ENCODE results near the gene OSBPL10.

OSBPL10 gene

DNA sequence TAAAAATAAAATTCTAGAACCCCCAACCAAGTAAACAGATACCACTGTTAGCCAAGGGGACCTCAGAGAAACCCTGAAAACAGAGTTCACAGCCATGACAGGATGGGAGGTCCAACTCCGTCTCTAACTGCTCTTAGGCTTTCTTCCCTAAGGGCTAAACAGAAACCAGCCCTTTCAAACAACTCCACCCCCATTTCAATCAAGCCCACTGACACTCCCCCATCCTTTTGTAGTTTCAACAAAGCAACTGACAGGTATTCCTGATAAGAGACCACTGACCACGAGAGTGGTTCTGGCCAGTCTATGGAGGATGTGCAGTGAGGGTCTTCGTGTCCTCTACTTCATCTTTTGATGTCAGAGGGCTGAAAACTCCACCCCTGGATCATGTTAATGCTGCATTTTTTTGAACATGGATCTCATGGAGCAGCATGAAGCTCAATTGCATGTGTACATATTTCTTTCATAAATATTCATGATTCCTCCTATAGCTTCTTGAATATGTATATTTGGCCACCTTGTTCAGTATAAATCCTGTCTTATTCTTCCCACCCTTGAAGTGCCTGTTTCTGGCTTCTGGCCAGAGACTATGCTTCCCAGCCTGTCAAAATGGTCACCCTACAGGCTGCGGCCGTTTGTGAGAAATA is 222.6 kb downstream of the OSBPL10 start:
- no peak for TF ChIP-seq SPI1 (IDR thresholded peaks at IDR 0.05; ENCODE audit: low read depth, low read length)
- no peak for TF ChIP-seq POLR2A (IDR thresholded peaks at IDR 0.05; ENCODE audit: low read depth, low read length)
- TF ChIP-seq TAF1 (IDR thresholded peaks at IDR 0.05; ENCODE audit: low read depth, low read length) = no peak
- no peak for TF ChIP-seq POLR2AphosphoS5 (IDR thresholded peaks at IDR 0.05; ENCODE audit: low read depth, low read length)
- TF ChIP-seq PAX5 (IDR thresholded peaks at IDR 0.05; ENCODE audit: insufficient read depth, low read length, severe bottlenecking) = no peak
- TF ChIP-seq POU2F2 (IDR thresholded peaks at IDR 0.05; ENCODE audit: low read depth, low read length) = no peak
- no peak for FAIRE-seq
- DNase-seq (ENCODE audit: insufficient read length, low spot score) = no peak

DNA sequence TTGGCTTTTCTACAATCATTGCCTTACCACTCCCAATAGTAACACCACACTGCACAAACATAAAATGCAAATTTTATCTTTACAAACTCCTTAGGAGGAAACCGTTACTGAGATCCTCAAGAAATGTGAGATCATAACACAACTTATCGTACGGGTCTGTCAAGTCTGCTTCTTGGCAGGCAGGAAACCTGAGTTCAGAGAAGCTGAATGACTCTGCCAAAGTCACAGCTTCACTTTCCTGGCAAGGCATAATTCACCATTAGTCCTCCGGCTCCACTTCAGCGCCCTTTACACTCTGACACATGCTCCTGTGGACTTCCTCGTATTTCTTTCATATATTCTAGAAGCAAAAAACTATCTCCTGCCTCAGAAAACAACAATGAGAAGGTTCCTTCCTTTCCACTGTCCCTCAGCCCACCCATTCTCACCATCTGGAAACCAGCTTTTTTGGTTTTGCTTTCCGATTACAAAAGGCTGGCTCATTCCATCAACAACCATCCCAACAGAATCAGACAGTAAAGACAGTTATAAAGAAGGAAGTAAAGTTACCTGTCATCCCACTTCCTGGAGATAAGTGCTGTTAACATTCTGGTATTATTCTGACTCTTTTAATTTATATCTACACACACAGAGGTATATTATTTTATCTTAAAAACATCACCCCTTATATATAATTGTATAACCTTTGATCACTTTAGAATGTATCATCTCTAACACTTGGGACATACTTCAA is 225.0 kb downstream of the OSBPL10 start:
- no peak for FAIRE-seq
- no peak for TF ChIP-seq SPI1 (IDR thresholded peaks at IDR 0.05; ENCODE audit: low read depth, low read length)
- no peak for TF ChIP-seq TAF1 (IDR thresholded peaks at IDR 0.05; ENCODE audit: low read depth, low read length)
- TF ChIP-seq POU2F2 (IDR thresholded peaks at IDR 0.05; ENCODE audit: low read depth, low read length) = no peak
- TF ChIP-seq POLR2AphosphoS5 (IDR thresholded peaks at IDR 0.05; ENCODE audit: low read depth, low read length) = no peak
- TF ChIP-seq POLR2A (IDR thresholded peaks at IDR 0.05; ENCODE audit: low read depth, low read length) = no peak
- no peak for TF ChIP-seq PAX5 (IDR thresholded peaks at IDR 0.05; ENCODE audit: insufficient read depth, low read length, severe bottlenecking)
- DNase-seq (ENCODE audit: insufficient read length, low spot score) = no peak

DNA sequence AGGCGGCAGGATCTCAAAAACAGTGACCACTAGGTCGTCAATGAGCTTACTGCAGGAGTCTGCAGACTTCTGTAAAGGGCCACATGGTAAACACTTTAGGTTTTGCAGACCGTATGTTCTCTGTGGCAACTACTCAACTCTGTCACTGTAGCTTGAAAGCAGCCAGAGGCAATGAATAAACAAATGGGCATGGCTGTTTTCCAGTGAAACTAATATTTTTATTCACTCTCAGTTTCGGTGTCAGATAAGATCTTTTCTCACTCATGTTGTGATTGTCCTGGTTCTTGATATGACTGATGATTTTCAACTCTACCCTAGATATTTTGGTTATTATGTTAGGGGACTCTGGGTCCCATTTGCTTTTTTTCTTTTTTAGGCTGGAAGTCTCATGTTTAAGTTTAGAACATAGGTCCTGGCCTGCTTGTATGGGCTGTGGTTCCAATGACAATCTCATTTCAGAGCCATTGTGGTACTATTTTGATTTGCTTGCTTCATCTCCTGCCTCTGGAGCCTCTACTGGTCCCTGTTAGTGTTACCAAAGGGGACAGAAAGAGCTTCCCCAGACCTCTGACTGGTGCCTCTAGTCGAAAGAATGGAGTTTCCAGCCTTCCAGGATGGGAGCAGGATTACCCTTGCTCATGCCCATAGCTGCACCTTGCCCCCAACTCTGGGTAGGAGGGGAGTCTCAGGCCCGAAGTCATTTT is 226.3 kb downstream of the OSBPL10 start:
- DNase-seq (ENCODE audit: insufficient read length, low spot score) = no peak
- peak; percentile 43 for FAIRE-seq
- TF ChIP-seq POLR2A (IDR thresholded peaks at IDR 0.05; ENCODE audit: low read depth, low read length) (no peak), TAF1 (IDR thresholded peaks at IDR 0.05; ENCODE audit: low read depth, low read length) (no peak), PAX5 (IDR thresholded peaks at IDR 0.05; ENCODE audit: insufficient read depth, low read length, severe bottlenecking) (no peak), POLR2AphosphoS5 (IDR thresholded peaks at IDR 0.05; ENCODE audit: low read depth, low read length) (no peak), SPI1 (IDR thresholded peaks at IDR 0.05; ENCODE audit: low read depth, low read length) (no peak), POU2F2 (IDR thresholded peaks at IDR 0.05; ENCODE audit: low read depth, low read length) (peak; percentile 86)

DNA sequence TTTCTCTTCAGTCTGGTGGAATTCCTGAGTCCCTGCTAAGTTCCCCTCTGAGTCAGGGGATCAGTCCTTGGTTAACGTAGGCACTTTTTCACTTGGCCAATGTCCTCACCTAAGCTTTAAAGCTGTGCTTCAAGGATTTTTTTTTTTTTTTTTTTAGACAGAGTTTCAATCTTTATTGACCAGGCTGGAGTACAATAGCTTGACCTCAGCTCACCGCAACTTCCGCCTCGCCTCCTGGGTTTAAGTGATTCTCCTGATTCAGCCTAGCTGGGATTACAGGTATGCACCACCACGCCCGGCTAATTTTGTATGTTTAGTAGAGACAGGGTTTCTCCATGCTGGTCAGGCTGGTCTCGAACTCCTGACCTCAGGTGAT is 228.0 kb downstream of the OSBPL10 start:
- FAIRE-seq = no peak
- no peak for DNase-seq (ENCODE audit: insufficient read length, low spot score)
- TF ChIP-seq TAF1 (IDR thresholded peaks at IDR 0.05; ENCODE audit: low read depth, low read length) (no peak), SPI1 (IDR thresholded peaks at IDR 0.05; ENCODE audit: low read depth, low read length) (no peak), POLR2AphosphoS5 (IDR thresholded peaks at IDR 0.05; ENCODE audit: low read depth, low read length) (no peak), POLR2A (IDR thresholded peaks at IDR 0.05; ENCODE audit: low read depth, low read length) (no peak), POU2F2 (IDR thresholded peaks at IDR 0.05; ENCODE audit: low read depth, low read length) (no peak), PAX5 (IDR thresholded peaks at IDR 0.05; ENCODE audit: insufficient read depth, low read length, severe bottlenecking) (no peak)

DNA sequence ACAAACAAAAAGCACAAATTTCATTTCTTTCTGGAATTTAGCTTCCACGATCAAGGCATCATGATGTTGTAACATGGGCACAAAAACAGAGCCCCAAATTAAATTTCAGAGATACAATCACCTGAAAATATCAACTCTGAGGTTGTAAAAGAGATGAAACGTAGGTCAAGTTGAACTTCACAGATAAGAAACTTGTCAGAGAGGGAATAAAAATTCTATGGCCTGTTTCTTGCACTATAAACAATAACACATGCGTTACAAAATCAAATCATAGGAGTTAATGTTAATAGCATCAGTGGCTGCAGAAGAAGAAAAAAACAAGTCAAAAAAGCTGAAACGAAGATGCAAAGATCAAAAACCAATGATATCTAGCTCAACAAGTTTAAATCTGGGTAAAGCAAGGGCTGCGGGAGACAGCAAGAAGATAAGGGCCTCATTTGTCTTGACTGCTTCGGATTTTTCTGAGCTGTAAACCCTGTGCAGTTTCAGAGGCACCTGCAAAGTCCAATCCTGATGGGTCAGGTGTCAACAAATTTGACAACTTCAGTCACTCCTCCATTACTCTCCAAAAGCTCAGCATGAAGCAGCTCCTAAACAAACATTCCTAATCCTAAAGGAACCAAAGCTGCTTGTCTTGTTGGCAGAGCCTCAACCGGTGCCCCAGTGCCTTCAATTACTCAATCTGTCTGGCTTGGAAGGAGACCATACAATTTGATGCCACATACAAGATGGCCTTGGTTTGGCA is 228.6 kb downstream of the OSBPL10 start:
- no peak for FAIRE-seq
- TF ChIP-seq POU2F2 (IDR thresholded peaks at IDR 0.05; ENCODE audit: low read depth, low read length) = no peak
- no peak for TF ChIP-seq TAF1 (IDR thresholded peaks at IDR 0.05; ENCODE audit: low read depth, low read length)
- TF ChIP-seq POLR2AphosphoS5 (IDR thresholded peaks at IDR 0.05; ENCODE audit: low read depth, low read length) = no peak
- no peak for TF ChIP-seq SPI1 (IDR thresholded peaks at IDR 0.05; ENCODE audit: low read depth, low read length)
- TF ChIP-seq PAX5 (IDR thresholded peaks at IDR 0.05; ENCODE audit: insufficient read depth, low read length, severe bottlenecking) = no peak
- TF ChIP-seq POLR2A (IDR thresholded peaks at IDR 0.05; ENCODE audit: low read depth, low read length) = no peak
- no peak for DNase-seq (ENCODE audit: insufficient read length, low spot score)

DNA sequence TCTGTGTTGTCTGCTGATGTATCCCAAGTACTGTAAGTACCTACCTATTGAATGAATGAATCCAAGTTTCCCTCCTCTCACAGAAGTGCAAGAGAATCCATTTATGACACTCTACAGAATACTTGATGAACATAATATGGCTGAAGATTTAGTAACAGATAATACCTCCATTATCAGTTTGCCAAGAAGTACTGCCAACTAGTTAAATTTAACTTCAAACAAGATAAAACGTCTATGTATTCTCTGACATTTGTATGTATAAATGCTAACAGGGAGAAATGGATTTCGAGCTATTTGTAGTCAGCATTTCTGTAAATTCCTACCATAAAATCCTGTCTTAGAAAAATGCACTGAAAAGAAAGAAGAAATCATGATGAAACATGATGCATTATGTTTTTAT is 230.7 kb downstream of the OSBPL10 start:
- no peak for TF ChIP-seq PAX5 (IDR thresholded peaks at IDR 0.05; ENCODE audit: insufficient read depth, low read length, severe bottlenecking)
- TF ChIP-seq POU2F2 (IDR thresholded peaks at IDR 0.05; ENCODE audit: low read depth, low read length) = no peak
- TF ChIP-seq POLR2AphosphoS5 (IDR thresholded peaks at IDR 0.05; ENCODE audit: low read depth, low read length) = no peak
- no peak for TF ChIP-seq SPI1 (IDR thresholded peaks at IDR 0.05; ENCODE audit: low read depth, low read length)
- TF ChIP-seq POLR2A (IDR thresholded peaks at IDR 0.05; ENCODE audit: low read depth, low read length) = no peak
- no peak for TF ChIP-seq TAF1 (IDR thresholded peaks at IDR 0.05; ENCODE audit: low read depth, low read length)
- FAIRE-seq (no peak), DNase-seq (ENCODE audit: insufficient read length, low spot score) (no peak)

DNA sequence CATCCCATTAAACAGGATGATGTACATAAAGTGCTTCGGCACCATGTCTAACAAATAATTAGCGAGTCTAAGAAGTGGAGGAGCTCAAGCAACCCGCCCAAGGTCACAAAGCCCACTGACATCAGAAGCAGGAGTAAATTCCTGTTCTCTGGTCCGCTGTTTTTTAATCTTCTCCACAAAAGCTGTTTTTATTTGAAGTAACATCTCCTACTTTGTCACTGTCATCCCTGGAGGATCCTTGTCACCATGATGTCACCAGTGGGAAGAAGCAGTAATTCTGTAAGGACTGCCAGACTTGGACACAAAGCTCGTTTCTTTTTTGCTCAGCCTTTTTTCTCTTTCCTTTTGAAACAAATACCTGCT is 232.1 kb downstream of the OSBPL10 start:
- FAIRE-seq (no peak), DNase-seq (ENCODE audit: insufficient read length, low spot score) (no peak)
- TF ChIP-seq POLR2A (IDR thresholded peaks at IDR 0.05; ENCODE audit: low read depth, low read length) = no peak
- no peak for TF ChIP-seq POLR2AphosphoS5 (IDR thresholded peaks at IDR 0.05; ENCODE audit: low read depth, low read length)
- TF ChIP-seq TAF1 (IDR thresholded peaks at IDR 0.05; ENCODE audit: low read depth, low read length) = no peak
- no peak for TF ChIP-seq SPI1 (IDR thresholded peaks at IDR 0.05; ENCODE audit: low read depth, low read length)
- no peak for TF ChIP-seq PAX5 (IDR thresholded peaks at IDR 0.05; ENCODE audit: insufficient read depth, low read length, severe bottlenecking)
- TF ChIP-seq POU2F2 (IDR thresholded peaks at IDR 0.05; ENCODE audit: low read depth, low read length) = no peak

DNA sequence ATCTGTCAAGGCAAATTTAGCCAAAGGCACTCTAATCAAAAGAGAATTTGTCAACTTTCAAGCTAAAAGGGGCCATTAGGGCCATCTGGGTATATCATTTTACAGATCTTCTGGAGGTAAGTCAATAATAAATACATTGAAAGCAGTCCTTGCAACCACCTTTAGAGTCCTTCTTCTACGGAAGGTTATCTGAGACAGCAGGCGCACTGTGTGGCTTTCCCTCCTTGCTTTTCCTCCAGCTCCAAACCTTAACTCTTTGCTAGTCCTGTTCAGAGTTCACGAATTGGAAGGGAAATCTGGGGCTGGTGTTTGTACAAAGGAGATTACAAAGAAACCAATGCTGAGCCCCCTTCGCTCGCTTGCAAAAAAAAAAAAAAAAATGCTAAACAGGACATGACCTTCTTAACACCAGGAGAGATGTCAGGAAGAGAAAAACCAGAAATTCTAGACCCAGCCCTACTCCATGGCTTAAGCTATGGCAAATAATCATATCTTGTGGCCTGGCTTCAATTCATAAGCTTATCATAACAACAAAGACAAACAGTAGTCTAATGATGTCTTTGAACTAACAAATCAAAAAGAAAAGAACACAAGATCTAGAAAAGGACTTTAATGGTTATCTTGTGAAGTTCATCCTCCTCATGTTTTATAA is 232.7 kb downstream of the OSBPL10 start:
- TF ChIP-seq POU2F2 (IDR thresholded peaks at IDR 0.05; ENCODE audit: low read depth, low read length) (no peak), POLR2AphosphoS5 (IDR thresholded peaks at IDR 0.05; ENCODE audit: low read depth, low read length) (no peak), TAF1 (IDR thresholded peaks at IDR 0.05; ENCODE audit: low read depth, low read length) (no peak), POLR2A (IDR thresholded peaks at IDR 0.05; ENCODE audit: low read depth, low read length) (no peak), PAX5 (IDR thresholded peaks at IDR 0.05; ENCODE audit: insufficient read depth, low read length, severe bottlenecking) (no peak), SPI1 (IDR thresholded peaks at IDR 0.05; ENCODE audit: low read depth, low read length) (no peak)
- DNase-seq (ENCODE audit: insufficient read length, low spot score) = no peak
- FAIRE-seq = no peak
